Measurements from ENCODE around the gene TSPYL1. TPM values are rescaled to one million over a fixed set of nuclear protein-coding genes. Genes with fewer than 3 reads are reported as not detected.

The TSPYL1 gene
- total and polyA plus RNA-seq, 9 of the 15 experiments (the other 6 are each of a cell fraction or from before 2014, with no cell fraction given), result 23.1 to 56.8 (median 37.9) TPM

GRCh38 chr6:116234689-116235088 lies 45.0 kb downstream of the TSPYL1 start (continued):
- no peak for TF ChIP-seq ZNF592 (IDR thresholded peaks at IDR 0.05)

GRCh38 chr6:116229287-116229913 lies 50.3 kb downstream of the TSPYL1 start:
- ChIA-PET POLR2A (interaction anchor here (1.2 kb wide), 2 partner anchors 11 to 25 kb away, joined by 3 to 4 read pairs; partner anchors contain the start of gene TSPYL4), CTCF (ENCODE audit: low intra/inter-chr PET ratio) (no interaction called here)
- no peaks in the 10 kb centered on the region for H3K36me3 ChIP-seq (ENCODE audit: control insufficient read depth, insufficient read depth, low read length)
- no peak overlapping the region for H3K4me2 ChIP-seq (ENCODE audit: insufficient read depth, low read length)
- FAIRE-seq (peak; percentile 73), ATAC-seq (peak; percentile 87), DNase-seq (ENCODE audit: extremely low read depth in 1 of 4, low spot score in 3 of 4) (peak; percentile 35 to 54 (median 45))
- in situ Hi-C loops (cut with MboI), result no loop called here
- H4K20me1 ChIP-seq (replicated peaks; ENCODE audit: control insufficient read depth, insufficient read depth, low read length), result no peaks in the 10 kb centered on the region
- H3K79me2 ChIP-seq (ENCODE audit: control insufficient read depth, insufficient read depth, low read length), result no peaks in the 10 kb centered on the region
- H2AFZ ChIP-seq (ENCODE audit: low read depth, low read length), result no peak overlapping the region
- peak overlapping the region in 1 of 2 experiments; percentile 18; a peak in 1 of 4 replicates for H3K9ac ChIP-seq (ENCODE audit: insufficient read depth in 1 of 2, low read depth in 2 of 2, low read length in 2 of 2)
- intact Hi-C loops (cut with micrococcal nuclease), result no loop called here
- H3K27ac ChIP-seq (ENCODE audit: extremely low read depth, low read depth, low read length), result no peak overlapping the region
- H3K9me1 ChIP-seq (ENCODE audit: control insufficient read depth, insufficient read depth, low read length), result no peaks in the 10 kb centered on the region
- H3K27me3 ChIP-seq (ENCODE audit: control insufficient read depth in 2 of 2, insufficient read depth in 2 of 2, low read length in 2 of 2), result no peaks in the 10 kb centered on the region
- no peaks in the 10 kb centered on the region for H3K9me3 ChIP-seq (replicated peaks; ENCODE audit: control insufficient read depth, insufficient read depth, low read depth, low read length)
- H3K4me3 ChIP-seq, result no peak overlapping the region
- BruUV-seq (replicated peaks), result no TSS peak
- H3K4me1 ChIP-seq (replicated peaks in 1 of 2; ENCODE audit: control insufficient read depth in 2 of 2, insufficient read depth in 2 of 2, low read length in 2 of 2), result no peaks in the 10 kb centered on the region
- WGBS (ENCODE audit: insufficient coverage, low coverage, missing lambda C conversion rate), result 67% methylated on average over 15 of the region's 17 CpGs
- TF ChIP-seq NFE2L1 (tag; IDR thresholded peaks at IDR 0.05; ENCODE audit: borderline replicate concordance, low read depth) (no peak), PKNOX1 (IDR thresholded peaks at IDR 0.05) (peak; percentile 91), RCOR1 (IDR thresholded peaks at IDR 0.05; ENCODE audit: borderline replicate concordance in 1 of 2, low read depth in 2 of 2, low read length in 2 of 2) (peak in 1 of 2 experiments; percentile 65; a peak in 1 of 4 replicates), ZNF263 (CRISPR knock-in tag; IDR thresholded peaks at IDR 0.05; ENCODE audit: borderline replicate concordance) (no peak), FOXP4 (CRISPR knock-in tag; IDR thresholded peaks at IDR 0.05; ENCODE audit: borderline replicate concordance) (no peak), RFX1 (IDR thresholded peaks at IDR 0.05) (peak; percentile 97), HES1 (IDR thresholded peaks at IDR 0.05; ENCODE audit: low read depth) (no peak), ZNF75A (CRISPR knock-in tag; IDR thresholded peaks at IDR 0.05) (no peak), TAF9B (IDR thresholded peaks at IDR 0.05; ENCODE audit: partially characterized antibody) (no peak), PURB (CRISPR knock-in tag; IDR thresholded peaks at IDR 0.05; ENCODE audit: low read depth) (no peak)

All from K562 (cell line).